CD14-positive monocyte (primary cell): ENCODE results near the gene ILDR2. TPM values are rescaled to one million over a fixed set of nuclear protein-coding genes. Genes with fewer than 3 reads are reported as not detected.
"Not testable (repeated sequence)": the region's sequence is repeated elsewhere in the genome, so short reads cannot be mapped to it uniquely, and the experiment has no call there.

Experiments used
- DNase-seq, 3 donors: peaks; one replicate each; pipeline ENCODE4 v3.0.0-alpha.2; 2011 to 2022
- H2AFZ ChIP-seq: 2 replicates; pipeline ENCODE4 v1.6.0; 2012; ENCODE audit warnings: mild to moderate bottlenecking, low read depth, low read length, inconsistent platforms; ENCODE audit not compliant: insufficient read depth, poor library complexity, severe bottlenecking
- H3K27ac ChIP-seq, 2 donors: 1 replicate in 1 of 2; 2 replicates in 1 of 2; pipeline ENCODE4 v1.5.1; 2012 to 2013; ENCODE audit warnings: low read length in 2 of 2, control low read depth in 1 of 2, inconsistent platforms in 1 of 2, low read depth in 1 of 2, mild to moderate bottlenecking in 1 of 2
- H3K27me3 ChIP-seq, 2 donors: one replicate each; pipeline versions ENCODE4 v1.6.0 to v1.6.1; 2011 to 2013; ENCODE audit warnings: low read length in 2 of 2; ENCODE audit not compliant: control insufficient read depth in 2 of 2, insufficient read depth in 2 of 2
- H3K36me3 ChIP-seq, 2 donors: replicated peaks in 1 of 2; 1 replicate in 1 of 2; 2 replicates in 1 of 2; pipeline versions ENCODE4 v1.5.1 to v1.6.1; 2012 to 2013; ENCODE audit warnings: low read length in 2 of 2, control low read depth in 1 of 2, inconsistent platforms in 1 of 2, mild to moderate bottlenecking in 1 of 2; ENCODE audit not compliant: insufficient read depth in 2 of 2, control insufficient read depth in 1 of 2
- H3K4me1 ChIP-seq, 2 donors: 1 replicate in 1 of 2; 2 replicates in 1 of 2; pipeline versions ENCODE4 v1.5.1 to v1.6.1; 2012 to 2013; ENCODE audit warnings: low read length in 2 of 2, control low read depth in 1 of 2, inconsistent platforms in 1 of 2, mild to moderate bottlenecking in 1 of 2, moderate library complexity in 1 of 2; ENCODE audit not compliant: insufficient read depth in 2 of 2, control insufficient read depth in 1 of 2
- H3K4me2 ChIP-seq: replicated peaks from 2 replicates; pipeline ENCODE3; 2012; ENCODE audit warnings: low read length, moderate library complexity, mild to moderate bottlenecking; ENCODE audit not compliant: poor library complexity, severe bottlenecking; ENCODE audit errors: extremely low read depth
- H3K4me3 ChIP-seq, 3 experiments: fragments of 200-600 bp in 1 of 3; sonication (generic) in 1 of 3; replicated peaks in 1 of 3; 1 replicate in 2 of 3; 2 replicates in 1 of 3; pipeline ENCODE4 v1.5.1; 2011 to 2013; ENCODE audit warnings: low read length in 3 of 3, mild to moderate bottlenecking in 3 of 3, control low read depth in 2 of 3, low read depth in 2 of 3, inconsistent platforms in 1 of 3, moderate library complexity in 1 of 3
- H3K79me2 ChIP-seq: 2 replicates; pipeline ENCODE4 v1.6.0; 2012; ENCODE audit warnings: mild to moderate bottlenecking, control low read depth, inconsistent platforms, low read length, moderate library complexity; ENCODE audit not compliant: insufficient read depth
- H3K9ac ChIP-seq: 2 replicates; pipeline ENCODE4 v1.6.0; 2017; ENCODE audit warnings: low read length, mild to moderate bottlenecking; ENCODE audit not compliant: insufficient read depth, poor library complexity, severe bottlenecking
- H3K9me3 ChIP-seq, 2 donors: replicated peaks in 1 of 2; 1 replicate in 1 of 2; 2 replicates in 1 of 2; pipeline versions ENCODE4 v1.5.1 to v1.6.1; 2012 to 2013; ENCODE audit warnings: low read length in 2 of 2, control low read depth in 1 of 2; ENCODE audit not compliant: control insufficient read depth in 1 of 2, insufficient read depth in 1 of 2
- H4K20me1 ChIP-seq: 2 replicates; pipeline ENCODE4 v1.6.0; 2012; ENCODE audit warnings: mild to moderate bottlenecking, low read length, control low read depth, moderate library complexity; ENCODE audit not compliant: insufficient read depth
- H3K27ac Mint-ChIP-seq, 7 donors: one replicate each; pipeline ENCODE4 v1.8.0; 2020; ENCODE audit warnings: mild to moderate bottlenecking in 7 of 7, mixed read lengths in 7 of 7, moderate library complexity in 6 of 7, inconsistent platforms in 2 of 7
- H3K27me3 Mint-ChIP-seq, 3 donors: one replicate each; pipeline ENCODE4 v1.8.0; 2021 to 2022; ENCODE audit warnings: low read depth in 3 of 3, mild to moderate bottlenecking in 3 of 3, mixed read lengths in 3 of 3, moderate library complexity in 3 of 3, inconsistent platforms in 1 of 3
- H3K36me3 Mint-ChIP-seq, 2 donors: one replicate each; pipeline ENCODE4 v1.8.0; 2020; ENCODE audit warnings: mixed read lengths in 2 of 2, inconsistent platforms in 1 of 2, mild to moderate bottlenecking in 1 of 2
- H3K4me1 Mint-ChIP-seq: one replicate; pipeline ENCODE4 v1.8.0; 2020; ENCODE audit warnings: mild to moderate bottlenecking, mixed read lengths
- H3K4me3 Mint-ChIP-seq, 2 donors: one replicate each; pipeline ENCODE4 v1.8.0; 2020; ENCODE audit warnings: mild to moderate bottlenecking in 2 of 2, mixed read lengths in 2 of 2, moderate library complexity in 1 of 2
- H3K9me3 Mint-ChIP-seq, 7 donors: one replicate each; pipeline ENCODE4 v1.8.0; 2020 to 2022; ENCODE audit warnings: mixed read lengths in 7 of 7, mild to moderate bottlenecking in 6 of 7, moderate library complexity in 6 of 7, inconsistent platforms in 2 of 7
- WGBS: methylation state at CpG from one replicate; pipeline ENCODE4 v1.1.5; 2013; ENCODE audit warnings: missing lambda C conversion rate; ENCODE audit not compliant: insufficient coverage; 5-methylcytosine and 5-hydroxymethylcytosine counted together
- intact Hi-C, 2 donors: fragments of 100-400 bp; cut with micrococcal nuclease; formaldehyde crosslinking; loops; one replicate each; pipeline versions ENCODE4 v1.15.0 to v1.15.1; 2023
- polyA plus RNA-seq, 3 donors: library from polyadenylated mRNA; depleted of rRNA in 1 of 3; unstranded in 2 of 3; stranded (reverse) in 1 of 3; fragments of 300-500 nt in 2 of 3; fragments of >200 nt in 1 of 3; fragmentation: Illumina TruSeq in 2 of 3; gene quantifications; 1 replicate in 2 of 3; 2 replicates in 1 of 3; pipeline ENCODE4 v1.2.3, GENCODE V29; 2012 to 2021
- TF ChIP-seq, protein P1 (sequence below): fragments of 200-600 bp; IDR thresholded peaks from one replicate; pipeline ENCODE4 v1.8.0; 2022; ENCODE audit warnings: antibody characterized with exemption, mild to moderate bottlenecking

Gene ILDR2
- polyA plus RNA-seq, 3 donors = not detected

DNA sequence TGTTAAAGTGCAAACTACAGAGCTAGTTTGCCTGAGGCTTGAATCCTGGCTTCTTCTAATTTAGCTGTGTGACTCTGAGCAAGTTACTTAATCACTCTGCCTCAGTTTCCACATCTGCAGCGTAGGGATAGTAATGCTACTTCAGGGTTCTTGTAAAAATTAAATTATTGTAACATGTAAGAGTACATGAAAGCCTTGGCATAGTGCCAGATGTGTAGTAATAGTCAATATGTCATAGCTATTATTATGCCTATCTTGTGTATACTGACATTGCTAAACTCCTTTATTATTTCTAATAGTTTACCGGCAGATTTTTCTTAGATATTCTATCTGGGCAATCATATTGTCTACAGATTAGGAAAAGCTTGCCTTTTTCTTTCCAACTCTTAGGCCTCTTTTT lies 92.4 kb downstream of the ILDR2 start:
- Histone ChIP-seq H3K36me3 (no peaks in the 10 kb centered on the region), H3K79me2 (no peaks in the 10 kb centered on the region), H4K20me1 (no peaks in the 10 kb centered on the region), H3K27ac (no peak overlapping the region), H3K9ac (no peak overlapping the region), H3K4me3 (no peak overlapping the region), H2AFZ (no peak overlapping the region), H3K9me3 (no peaks in the 10 kb centered on the region), H3K4me2 (no peak overlapping the region), H3K4me1 (peaks cover 7 to 11% of the 10 kb centered on the region in 2 donors), H3K27me3 (peaks cover 0 to 13% of the 10 kb centered on the region in 2 donors)
- no peak overlapping the region for H3K4me3 Mint-ChIP-seq
- H3K9me3 Mint-ChIP-seq = peaks cover 2 to 6% (median 4%) of the 10 kb centered on the region in 7 donors
- peaks cover 13 to 25% (median 15%) of the 10 kb centered on the region in 3 donors for H3K27me3 Mint-ChIP-seq
- H3K27ac Mint-ChIP-seq = no peak overlapping the region
- H3K36me3 Mint-ChIP-seq = peaks cover 3% of the 10 kb centered on the region in 2 donors
- H3K4me1 Mint-ChIP-seq = peaks cover 14% of the 10 kb centered on the region
- intact Hi-C loops = loop anchor here (10.0 kb wide), 2 partner anchors 172 to 342 kb away; partner anchors contain the start of gene POU2F1 (in 1 of the 2)
- TF ChIP-seq, protein P1, sequence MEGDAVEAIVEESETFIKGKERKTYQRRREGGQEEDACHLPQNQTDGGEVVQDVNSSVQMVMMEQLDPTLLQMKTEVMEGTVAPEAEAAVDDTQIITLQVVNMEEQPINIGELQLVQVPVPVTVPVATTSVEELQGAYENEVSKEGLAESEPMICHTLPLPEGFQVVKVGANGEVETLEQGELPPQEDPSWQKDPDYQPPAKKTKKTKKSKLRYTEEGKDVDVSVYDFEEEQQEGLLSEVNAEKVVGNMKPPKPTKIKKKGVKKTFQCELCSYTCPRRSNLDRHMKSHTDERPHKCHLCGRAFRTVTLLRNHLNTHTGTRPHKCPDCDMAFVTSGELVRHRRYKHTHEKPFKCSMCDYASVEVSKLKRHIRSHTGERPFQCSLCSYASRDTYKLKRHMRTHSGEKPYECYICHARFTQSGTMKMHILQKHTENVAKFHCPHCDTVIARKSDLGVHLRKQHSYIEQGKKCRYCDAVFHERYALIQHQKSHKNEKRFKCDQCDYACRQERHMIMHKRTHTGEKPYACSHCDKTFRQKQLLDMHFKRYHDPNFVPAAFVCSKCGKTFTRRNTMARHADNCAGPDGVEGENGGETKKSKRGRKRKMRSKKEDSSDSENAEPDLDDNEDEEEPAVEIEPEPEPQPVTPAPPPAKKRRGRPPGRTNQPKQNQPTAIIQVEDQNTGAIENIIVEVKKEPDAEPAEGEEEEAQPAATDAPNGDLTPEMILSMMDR = no peak
- no peak for DNase-seq
- no CpG with 5 or more reads among the region's 2 CpGs for WGBS

DNA sequence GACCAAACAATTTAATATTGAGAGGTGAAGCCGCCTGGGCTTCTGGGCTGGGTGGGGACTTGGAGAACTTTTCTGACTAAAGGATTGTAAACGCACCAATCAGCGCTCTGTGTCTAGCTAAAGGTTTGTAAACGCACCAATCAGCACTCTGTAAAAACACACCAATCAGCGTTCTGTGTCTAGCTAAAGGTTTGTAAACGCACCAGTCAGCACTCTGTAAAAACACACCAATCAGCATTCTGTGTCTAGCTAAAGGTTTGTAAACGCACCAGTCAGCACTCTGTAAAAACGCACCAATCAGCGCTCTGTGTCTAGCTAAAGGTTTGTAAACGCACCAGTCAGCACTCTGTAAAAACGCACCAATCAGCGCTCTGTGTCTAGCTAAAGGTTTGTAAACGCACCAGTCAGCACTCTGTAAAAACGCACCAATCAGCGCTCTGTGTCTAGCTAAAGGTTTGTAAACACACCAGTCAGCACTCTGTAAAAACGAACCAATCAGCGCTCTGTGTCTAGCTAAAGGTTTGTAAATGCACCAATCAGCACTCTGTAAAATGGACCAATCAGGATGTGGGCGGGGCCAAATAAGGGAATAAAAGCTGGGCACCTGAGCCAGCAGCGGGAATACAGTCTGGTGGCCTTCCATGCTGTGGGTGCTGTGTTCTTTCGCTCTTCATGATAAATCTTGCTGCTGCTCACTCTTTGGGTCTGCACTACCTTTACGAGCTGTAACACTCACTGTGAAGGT lies 97.0 kb downstream of the ILDR2 start:
- not testable (repeated sequence) for H3K27me3 Mint-ChIP-seq

More for the DNA sequence above, 97.0 kb downstream of the ILDR2 start:
- DNase-seq, H3K27me3 ChIP-seq, intact Hi-C loops, H3K9me3 Mint-ChIP-seq, H3K9ac ChIP-seq, H3K4me3 Mint-ChIP-seq, H2AFZ ChIP-seq, H3K4me3 ChIP-seq, H4K20me1 ChIP-seq, H3K9me3 ChIP-seq, H3K36me3 ChIP-seq, H3K27ac ChIP-seq, H3K36me3 Mint-ChIP-seq, H3K27ac Mint-ChIP-seq, H3K4me2 ChIP-seq: not testable (repeated sequence)
- peaks cover 12 to 15% of the 10 kb centered on the region in 2 donors for H3K4me1 ChIP-seq
- H3K79me2 ChIP-seq = peaks cover 22% of the 10 kb centered on the region
- peaks cover 20% of the 10 kb centered on the region for H3K4me1 Mint-ChIP-seq
- WGBS = 98% methylated on average over 8 of the region's 21 CpGs
